Left renal cortex interstitium (tissue), 4 donors: ENCODE results near the gene PTPRC. TPM values are rescaled to one million over a fixed set of nuclear protein-coding genes. Genes with fewer than 3 reads are reported as not detected.

Source experiments
- DNase-seq, 4 donors: peaks; one replicate each; pipeline ENCODE4 v3.0.0-alpha.2; 2013; ENCODE audit warnings: low read depth in 4 of 4, low spot score in 2 of 4, missing footprints in 1 of 4
- polyA plus RNA-seq, 4 donors: library from polyadenylated mRNA; unstranded; fragments of 120-200 nt; gene quantifications; one replicate each; pipeline ENCODE4 v1.2.1, GENCODE V29; 2013; ENCODE audit not compliant: insufficient read length in 4 of 4

The PTPRC gene
- polyA plus RNA-seq, 4 donors: 4.4 to 6.5 (median 5.7) TPM

DNA sequence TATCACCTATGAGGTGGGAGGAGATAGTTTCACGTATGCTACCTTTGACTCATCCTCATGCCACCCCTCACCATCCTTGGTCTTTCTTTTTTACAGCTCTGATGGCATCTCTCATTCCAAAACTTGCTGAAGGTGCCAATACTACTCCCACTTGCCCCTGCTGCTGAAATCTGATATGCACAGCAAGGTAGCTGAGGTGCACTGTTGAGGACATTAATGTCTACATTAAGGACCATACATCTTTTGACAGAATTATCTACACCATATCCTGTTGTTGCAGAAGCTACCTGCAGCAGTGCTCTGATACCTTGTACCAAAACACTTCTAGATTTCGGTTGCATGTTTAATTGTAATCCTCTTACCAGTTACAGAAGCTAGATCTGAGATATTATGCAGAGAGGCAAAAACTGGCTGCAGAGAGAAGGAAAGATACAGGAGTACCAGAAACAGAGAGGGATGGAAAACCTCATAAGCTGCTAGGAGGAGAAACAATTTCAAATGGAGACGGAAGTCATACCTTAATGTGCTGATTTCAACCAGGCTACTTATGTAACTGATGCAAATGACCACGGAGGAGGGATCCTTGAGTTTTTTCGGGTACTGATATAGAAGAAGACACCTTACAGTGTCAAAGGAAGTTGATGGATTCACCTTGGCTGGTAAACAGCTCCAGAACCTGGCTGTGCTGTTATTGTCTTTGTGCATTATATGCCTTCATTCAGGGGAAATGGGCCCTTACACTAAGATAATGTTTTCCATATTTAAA lies 19.3 kb upstream of the PTPRC start:
- DNase-seq: no peak

DNA sequence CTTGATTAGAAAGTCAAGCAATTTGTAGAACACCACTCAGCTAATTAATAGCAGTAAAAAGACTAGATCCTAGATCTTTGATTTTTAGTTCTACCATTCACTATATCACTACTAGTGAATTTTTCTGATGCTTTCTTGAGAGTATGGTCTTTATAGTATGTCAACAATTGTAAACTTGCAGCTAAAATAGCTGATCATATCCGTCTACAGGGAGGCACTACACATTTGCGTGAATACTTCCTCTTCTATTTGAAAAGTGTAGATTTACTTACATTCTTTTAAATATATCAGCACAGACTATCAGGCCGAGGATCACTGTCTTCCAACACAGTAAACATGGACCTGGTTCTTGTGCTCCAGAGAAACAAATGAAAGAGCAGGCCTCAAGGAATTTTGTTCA lies 18.6 kb upstream of the PTPRC start:
- DNase-seq: no peak

DNA sequence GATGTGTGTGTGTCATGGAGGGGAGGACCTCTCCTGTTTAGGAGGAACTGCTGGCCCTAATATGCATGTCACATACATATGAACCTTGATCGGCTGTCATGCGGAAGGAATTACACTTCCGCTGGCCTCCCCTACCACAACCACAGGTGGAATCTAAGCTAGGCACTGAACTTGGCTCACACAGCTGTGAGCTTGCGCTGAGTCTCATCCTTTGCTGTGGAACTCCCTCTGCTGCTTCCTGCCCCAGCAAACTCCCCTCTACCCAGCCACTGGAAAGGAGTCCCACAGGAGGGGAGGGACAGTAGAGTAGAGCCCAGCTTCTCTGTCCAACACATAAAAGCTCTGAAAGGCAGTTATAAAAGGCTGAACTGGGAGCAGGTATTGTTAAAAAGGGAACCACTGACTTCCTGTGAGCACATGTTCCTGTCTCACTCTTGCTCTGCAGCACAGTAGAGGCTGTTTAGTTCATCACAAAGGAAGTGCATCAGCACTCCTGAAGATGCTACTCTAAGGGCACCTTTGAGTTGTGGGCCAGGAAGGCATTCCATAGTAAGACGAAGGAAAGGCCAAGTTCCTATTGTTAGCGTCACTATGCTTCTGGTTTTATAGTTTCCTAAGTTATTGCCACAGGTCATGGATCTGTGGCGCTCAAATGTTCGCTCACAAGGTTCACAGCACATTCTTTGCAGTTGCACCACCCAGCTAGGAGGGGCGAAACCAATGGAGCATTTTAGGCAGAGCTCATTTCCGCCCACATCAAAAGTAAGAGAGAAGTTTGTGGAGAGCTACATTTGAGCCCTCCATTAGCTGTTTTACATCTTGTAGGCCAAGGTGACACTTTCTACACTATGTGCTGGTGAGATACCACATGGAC lies 17.7 kb upstream of the PTPRC start:
- peak in 1 of 4 donors; percentile 17 for DNase-seq

DNA sequence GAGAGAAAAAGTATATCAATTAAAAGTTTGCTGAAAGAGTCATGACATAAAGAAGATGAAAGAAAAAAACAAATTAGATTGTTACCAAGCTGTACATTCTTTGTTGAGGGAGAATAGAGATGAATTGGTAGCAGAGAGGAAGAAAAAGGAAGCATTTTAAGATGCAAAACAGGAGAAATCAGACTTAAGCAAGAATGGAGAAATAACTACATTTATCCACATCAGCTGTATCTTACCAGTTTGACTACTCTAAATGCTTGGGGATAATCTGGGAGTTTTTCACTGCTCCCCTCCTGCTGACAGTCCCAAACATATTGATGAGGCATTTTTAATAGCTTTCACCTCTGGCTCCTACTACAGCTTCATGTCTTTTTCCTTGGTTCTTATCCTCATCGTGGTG lies 16.8 kb upstream of the PTPRC start:
- DNase-seq: no peak

DNA sequence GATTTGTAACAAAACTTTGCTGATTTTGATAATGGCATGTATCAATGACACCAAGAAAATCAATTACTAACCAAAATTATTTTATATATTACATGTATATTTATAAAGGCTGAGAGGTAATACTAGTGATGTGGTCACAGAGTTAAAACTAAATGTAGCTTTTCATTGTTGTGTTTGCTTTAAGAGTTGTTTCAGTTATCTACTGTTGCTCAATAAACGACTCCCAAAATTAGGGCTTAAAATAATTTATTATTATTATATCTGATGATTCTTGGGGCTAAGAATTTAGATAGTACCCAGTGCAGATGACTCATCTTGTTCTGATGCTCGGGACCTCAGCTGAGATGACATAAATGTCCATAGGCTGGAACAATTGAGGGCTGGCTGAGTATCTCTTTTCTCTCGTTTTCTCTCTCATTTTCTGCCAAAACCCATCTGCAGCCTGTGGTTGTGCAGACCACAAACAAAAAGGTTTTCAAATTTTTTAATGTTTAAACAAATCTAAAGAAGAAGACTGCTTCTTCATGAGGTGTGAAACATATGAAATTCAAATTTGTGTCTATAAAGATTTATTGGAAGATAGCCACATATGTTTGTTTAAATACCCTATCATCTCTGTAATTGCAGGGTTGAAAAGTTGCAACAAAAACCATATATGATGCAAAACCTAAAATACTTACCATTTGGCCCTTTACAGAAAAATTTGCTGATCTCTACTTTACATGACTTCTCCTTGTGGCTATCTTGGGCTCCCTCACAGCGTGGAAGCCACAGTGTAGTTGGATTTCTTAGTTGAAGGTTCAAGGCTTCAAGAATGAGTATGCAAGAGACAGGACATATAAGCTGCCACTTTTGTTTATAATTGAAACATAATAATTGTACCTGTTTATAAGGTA lies 14.8 kb upstream of the PTPRC start:
- DNase-seq: no peak

DNA sequence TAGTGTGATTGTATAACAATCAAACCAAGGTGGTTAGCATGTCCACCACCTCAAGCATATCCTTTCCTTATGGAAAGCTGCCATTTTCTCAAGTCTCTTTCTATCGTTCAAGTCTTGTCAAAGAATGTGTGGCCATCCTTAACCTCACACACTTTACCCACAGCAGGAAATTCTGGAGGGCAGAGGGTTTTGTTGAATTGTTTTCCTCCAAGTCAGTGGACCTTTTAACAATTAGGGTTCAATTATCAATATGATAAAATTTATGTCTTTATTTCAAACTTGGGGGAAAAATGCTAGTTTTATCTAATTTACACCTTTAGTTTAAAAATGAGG lies 14.2 kb upstream of the PTPRC start:
- no peak for DNase-seq

DNA sequence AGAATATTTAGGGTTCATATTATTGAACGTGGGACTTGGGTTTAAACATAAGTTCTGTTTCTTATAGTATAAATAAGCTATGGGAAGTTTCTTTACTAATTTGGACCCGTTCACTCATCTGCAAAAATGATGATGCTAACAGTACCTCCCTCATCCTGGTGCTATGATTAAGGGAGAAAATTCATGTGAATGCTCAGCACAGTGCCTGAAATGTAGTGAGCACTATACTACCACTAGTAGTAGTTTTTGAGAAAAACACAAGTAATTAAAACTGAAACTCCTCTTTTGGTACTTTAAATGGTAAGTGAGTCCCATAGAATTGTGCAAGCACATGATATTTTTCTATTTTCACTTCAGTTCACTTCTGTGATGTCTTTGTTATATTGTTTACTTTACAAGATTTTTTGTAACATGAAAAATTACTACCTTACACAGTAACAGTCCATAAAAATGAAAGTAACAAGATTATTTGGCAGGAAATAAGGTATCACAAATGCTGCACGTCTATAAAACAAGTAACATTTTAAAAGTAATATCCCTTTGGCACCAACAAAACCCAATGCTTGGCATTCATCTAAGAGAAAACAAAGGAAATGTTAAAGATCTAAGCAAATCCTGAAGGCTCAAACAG lies 11.3 kb upstream of the PTPRC start:
- no peak for DNase-seq

DNA sequence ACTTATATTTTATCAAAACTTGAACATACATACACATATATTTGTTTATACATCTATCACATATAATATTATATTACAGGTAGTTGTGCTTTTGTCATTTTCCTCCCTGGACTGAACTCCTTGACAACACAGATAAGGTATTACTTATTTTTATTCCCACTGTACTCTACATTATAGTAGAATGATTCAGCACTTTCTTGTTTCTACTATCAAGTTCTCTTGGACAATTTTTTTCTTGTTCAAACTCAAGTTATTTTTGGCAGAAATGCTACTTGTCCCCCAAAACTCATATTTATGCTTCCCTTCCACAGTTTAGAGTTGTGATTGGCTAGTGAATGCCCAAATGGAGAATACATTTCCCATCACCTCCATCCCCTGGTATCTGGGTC lies 10.8 kb upstream of the PTPRC start:
- no peak for DNase-seq

DNA sequence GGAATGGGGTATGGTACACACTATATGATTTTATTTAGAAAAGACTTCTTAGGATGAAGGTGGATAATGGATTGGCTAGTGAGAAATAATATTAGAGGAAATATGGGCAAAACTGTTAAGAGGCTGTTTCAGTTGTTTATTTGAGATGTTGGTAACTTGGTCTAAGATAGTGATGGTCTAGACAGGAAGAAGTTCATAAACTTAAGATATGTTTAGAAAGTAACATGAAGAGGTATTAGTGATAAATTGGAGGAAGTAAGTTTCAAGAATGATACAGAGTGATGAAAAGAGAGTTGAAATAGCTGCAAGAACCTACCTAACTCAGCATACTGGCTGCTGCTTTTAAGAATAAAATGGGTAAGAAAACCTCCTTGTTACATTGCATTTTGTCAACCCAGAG lies 9.2 kb upstream of the PTPRC start:
- DNase-seq: no peak

DNA sequence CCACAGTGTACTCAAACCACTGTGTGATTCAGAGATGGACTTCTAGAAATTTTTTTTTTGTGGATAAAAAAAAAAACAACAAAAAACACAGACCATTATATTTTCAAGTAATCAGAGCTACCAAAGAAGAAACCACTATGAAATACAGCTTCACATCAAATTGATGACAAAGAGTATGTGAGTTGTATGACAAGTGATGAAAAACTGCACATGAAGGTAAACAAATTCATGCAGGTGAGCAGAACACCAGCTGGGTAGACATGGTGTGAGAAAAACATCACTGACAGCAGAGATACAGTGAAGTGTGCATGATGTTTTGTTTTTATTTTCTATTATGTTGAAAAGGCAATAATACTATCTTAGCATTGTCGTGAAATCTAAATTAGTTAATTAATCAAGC lies 8.0 kb upstream of the PTPRC start:
- DNase-seq: no peak

DNA sequence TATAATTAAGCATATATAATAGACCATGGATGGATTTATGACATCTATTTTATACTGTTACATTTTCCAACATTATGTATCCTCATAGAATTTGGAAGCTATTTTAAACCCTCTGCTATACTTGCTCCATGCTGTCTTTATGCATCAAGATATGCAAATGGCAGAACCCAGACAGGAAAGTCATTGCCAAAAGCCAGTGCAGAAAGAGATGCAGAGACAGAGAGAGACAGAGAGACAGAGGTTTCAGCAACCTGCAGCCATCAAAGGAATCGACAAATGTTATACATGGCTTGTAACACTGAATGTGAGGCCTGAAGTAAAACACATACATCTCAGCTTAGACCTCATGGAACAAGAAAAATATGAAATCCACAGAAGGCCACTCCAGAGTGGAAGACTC lies 7.5 kb upstream of the PTPRC start:
- DNase-seq: no peak

DNA sequence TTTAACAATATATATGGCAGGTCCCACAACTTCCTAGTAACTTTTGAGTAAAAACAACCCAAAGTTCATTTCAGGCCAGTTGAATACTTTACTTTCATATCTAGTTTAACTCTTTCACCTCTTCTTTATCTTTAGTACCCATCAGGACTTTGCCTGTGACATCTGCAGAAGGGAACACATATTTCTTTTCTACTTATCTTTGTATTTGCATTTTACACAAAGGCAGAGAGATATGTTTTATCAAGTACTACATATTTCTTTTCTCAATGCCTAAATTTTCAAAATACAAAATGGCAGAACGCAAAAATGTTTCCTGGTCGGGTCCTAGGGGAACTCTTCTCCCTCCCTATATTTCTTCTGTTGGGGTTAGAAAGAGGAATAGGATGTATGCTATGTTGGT lies 6.8 kb upstream of the PTPRC start:
- no peak for DNase-seq

DNA sequence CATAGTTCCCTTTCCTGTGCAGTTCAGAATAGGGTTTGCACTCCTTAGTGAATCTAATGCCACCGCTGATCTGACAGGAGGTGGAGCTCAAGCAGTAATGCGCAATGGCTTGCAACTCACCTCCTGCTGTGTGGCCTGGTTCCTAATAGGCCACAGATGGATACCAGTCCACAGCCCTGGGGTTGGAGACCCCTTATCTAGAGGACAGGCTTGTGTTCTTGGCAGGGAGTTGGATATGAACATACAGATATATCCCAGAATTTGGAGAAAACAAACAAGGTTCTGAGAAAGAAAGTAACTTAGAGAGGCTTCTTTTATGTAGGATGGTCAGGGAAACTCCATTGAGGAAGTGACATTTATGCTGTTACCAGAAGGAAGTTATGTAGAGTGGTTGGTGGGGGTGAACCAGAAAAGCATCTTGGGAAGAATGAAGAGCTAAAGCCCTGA lies 5.1 kb upstream of the PTPRC start:
- no peak for DNase-seq

DNA sequence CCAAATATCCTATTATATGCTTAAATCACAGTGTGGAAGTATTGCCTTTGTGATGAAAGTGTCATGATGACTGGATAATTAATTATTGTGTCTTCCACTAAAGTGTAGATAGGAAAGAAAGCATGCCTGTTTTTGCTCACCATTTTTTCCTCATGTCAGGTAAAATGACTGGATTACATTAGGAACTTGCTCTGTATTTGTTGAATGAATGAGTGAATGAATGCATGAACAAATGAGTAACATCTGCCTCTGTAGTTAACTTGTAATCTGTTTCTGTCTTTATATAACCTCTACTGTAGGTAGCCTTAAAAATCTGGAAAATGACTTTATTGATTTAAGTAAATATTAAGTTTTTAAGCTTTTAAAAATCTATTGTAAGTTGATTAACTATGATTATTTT lies 2.9 kb upstream of the PTPRC start:
- no peak for DNase-seq

DNA sequence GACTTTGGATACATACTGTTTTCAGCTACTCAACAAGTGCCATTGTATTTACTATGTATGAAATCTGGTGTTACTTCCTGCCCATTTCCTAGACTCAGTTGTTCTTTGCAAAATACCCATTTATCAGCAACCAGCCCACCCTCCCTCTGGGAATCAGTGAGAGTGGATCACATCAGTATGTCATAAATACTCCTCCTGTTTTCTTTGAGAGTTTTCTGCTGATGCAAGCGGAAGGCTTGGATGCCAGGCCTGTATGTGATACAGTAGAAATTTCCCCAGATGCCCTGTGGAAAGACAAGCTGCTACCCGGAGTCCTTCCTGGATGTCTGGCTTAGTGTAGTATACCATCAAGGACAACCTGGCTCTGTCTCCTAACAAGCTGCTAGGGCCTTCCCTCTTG lies 2.4 kb upstream of the PTPRC start:
- no peak for DNase-seq

DNA sequence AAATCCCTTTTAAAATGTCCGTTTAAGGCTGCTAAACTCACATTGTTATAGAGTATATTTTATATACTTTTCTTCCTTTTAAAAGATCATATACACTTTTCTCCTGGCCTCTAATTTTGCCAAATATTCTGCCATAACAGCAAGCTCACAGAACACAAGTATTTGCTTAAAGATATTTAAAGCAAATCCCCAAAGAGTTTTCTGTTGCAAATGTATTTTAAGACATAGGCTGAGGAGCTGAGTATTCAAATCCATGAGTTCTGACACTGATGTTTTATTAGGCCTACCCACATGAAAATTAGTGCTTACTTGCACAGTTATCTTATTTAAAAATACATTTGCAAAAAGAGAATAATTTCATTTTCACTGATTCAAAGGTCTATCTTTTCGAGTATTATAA lies 1.7 kb upstream of the PTPRC start:
- DNase-seq: no peak

DNA sequence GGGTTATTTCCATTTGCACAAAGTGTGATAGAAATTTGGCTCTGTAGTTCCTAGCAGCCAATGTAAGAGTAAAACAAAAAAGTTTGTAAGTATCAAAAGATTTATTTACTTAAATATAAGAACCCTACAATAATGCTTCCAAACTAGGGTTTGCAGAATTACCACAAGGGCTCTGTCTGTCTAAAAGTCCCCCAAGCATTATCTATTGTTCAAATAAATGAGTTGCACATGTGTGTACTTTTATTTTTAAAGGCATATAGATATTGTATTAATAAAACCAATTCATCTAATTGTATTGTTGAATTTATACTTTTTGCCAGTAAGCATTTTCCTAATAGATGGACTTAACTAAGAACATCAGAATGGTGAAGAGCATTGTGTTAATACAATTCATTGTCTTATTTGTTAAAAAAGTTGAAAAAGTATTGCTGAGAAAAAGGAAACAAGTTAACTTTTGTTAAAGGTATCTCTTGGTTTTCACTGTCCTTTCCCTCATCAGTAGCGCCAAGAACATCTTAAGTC lies 863 bp upstream of the PTPRC start:
- no peak for DNase-seq

DNA sequence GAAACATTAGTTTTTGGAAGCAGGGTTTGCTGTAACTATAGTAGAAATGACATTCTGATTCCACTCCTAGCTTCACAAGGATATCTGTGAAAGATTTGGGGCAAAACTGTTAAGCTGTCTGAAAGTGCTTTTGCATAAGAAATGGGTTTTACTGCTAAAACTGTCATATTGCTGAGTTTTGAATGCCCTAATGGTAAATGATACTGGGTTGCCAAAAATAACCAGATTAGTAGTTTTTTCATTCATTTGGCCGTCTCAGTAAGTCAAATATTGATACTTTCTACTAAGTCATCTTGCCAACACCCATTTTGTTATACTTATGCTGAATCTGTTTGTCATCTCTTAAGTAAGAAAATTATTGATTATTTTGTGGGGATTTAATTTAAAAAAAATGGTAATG lies 399 bp upstream of the PTPRC start:
- no peak for DNase-seq

DNA sequence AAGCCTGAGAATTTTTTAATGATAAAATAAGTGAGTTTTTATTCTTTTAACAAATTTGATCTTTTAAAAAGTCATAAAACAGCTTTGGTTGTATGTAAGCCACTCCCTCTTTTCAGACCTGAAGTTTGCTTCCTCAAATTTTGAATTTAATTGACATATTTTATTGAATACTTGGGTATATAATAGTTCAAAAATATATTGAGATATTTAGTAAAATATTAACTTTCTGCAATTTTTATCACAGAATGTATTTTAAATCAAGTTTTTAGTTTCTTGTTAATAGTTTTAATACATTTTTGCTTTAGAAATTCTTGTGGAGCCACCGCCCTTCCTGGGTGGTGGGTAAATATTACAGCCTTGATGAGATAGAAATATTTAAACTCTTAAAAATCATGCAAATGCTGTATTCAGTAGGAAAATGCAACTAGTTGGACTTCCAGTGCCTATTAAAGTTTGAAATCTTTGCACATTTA lies 867 bp downstream of the PTPRC start:
- no peak for DNase-seq

DNA sequence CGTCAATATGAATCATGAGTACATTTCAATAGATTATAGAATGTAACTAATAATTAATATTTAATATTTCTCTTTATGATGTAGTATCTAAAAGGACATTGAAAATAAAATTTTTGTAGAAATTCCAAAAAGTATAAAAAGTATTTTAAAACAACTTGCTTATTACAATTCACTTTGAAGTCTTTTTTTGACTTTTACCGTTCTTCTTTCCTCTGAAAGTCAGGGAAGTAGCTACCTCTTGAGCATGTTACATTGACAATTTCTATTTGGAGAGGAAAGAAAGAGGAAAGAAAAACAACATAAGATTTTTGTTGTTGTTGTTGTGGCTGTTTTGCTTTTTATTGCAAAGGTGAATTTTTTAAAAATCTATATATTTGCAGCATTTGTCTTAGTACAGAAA lies 1.3 kb downstream of the PTPRC start:
- no peak for DNase-seq
